ENCODE measurements around the gene PRRC2C.
"Not testable (repeated sequence)": the region's sequence is repeated elsewhere in the genome, so short reads cannot be mapped to it uniquely, and the experiment has no call there.

Gene PRRC2C

DNA sequence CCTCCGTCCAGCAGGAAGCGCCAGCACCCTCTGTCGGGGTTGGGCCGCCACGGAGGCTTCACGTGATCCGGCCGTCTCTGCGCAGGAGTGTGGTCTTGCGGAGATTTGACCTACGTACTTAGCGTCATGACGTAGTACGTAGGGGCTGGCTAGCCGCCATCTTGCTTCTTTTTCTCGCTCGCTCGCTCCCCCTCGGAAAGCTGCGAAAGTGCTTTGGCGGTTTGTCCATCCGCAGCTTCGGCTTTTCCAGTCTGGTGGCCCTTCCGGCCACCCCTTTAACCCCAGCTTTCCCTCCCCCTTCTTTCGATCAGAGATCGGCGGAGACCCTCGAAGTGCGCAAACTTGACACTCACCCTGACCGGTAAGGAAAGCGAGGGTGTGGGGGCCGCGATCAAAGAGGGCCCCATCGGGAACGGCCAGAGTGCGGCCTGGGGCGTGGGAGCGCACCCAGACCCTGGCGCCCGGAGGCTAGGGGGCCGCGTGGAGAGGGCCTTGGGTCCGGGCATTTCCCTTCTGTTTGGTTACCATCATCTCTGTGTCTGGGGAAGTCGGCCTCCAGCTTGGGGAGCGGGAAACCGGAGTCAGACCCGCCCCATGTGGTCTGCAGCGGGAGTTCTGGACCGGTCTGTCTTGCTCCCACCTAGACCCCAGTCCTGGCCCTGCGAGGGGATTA is at the start of gene PRRC2C:
Gene PRRC2C, plus strand, starts transcription at position 156 of the 673 bp plus-strand sequence. CDS start 26,559 bp downstream, outside the sequence.
- DNase-seq: peak; percentile 92

DNA sequence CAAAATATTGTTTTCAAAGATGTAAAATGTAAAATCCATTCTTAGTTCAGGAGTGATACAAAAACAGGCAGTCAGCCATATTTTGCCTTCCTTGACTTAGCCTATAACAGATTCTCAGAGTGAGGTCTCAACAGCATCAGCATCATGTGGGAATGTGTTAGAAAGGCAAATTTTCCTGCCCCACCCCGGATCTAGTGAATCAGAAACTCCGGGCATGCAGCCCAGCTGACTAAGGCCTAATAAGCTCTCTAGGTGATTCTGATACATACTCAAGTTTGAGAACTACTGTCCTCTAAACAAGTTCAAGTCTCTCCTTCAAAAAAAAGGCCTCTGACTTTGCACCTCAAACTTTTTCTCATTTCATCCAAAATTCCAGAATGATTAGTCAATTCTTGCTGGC is 46.9 kb upstream of the PRRC2C start:
- DNase-seq: no peak

DNA sequence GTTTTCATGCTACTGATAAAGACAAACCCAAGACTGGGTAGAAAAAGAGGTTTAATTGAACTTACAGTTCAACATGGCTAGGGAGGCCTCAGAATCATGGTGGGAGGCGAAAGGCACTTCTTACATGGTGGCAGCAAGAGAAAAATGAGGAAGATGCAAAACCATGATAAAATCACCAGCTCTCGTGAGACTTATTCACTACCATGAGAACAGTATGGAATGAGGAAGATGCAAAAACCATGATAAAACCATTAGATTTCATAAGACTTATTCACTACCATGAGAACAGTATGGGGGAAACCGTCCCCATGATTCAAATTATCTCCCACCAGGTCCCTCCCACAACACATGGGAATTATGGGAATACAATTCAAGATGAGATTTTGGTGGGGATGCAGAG is 45.1 kb upstream of the PRRC2C start:
- not testable (repeated sequence) for DNase-seq

DNA sequence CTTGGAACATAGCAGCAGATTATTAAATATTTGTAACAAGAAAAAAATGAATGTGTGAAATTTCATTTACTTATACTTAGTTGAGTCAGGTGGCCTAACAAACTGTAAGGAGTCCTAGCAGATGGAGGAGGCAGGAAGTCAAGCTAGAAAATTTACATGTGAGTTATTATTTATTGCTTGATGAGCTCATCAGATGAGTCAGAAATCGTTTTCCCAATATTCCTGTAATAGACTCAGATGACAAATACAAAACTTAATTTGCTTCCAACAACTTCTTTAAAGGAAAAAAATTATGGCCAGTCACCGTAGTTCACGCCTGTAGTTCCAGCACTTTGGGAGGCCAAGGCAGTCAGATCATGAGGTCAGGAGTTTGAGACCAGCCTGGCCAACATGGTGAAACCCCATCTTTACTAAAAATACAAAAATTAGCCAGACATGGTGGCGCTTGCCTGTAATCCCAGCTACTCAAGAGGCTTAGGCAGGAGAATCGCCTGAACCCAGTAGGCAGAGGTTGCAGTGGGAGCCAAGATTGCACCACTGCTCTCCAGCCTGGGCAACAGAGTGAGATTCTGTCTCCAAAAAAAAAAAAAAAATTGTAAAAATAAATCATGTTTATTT is 43.9 kb upstream of the PRRC2C start:
- DNase-seq: not testable (repeated sequence)

DNA sequence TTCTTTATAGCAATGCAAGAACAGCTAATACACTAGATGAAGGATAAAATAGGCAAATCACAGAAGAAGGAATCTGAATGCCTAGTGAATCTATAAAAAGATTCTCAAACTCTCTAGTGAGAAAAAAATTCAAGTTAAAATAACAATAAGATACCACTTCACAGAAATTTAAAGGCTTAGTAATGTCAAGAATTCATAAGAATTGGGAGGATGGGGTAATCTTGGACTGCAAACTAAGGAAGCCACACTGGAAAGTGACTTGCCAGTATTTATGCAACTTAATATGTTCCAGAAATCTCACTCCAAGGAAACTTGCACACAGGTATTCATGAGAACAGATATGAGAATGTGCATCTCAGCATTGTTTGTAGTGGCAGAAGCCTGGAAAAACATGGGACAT is 38.9 kb upstream of the PRRC2C start:
- no peak for DNase-seq

DNA sequence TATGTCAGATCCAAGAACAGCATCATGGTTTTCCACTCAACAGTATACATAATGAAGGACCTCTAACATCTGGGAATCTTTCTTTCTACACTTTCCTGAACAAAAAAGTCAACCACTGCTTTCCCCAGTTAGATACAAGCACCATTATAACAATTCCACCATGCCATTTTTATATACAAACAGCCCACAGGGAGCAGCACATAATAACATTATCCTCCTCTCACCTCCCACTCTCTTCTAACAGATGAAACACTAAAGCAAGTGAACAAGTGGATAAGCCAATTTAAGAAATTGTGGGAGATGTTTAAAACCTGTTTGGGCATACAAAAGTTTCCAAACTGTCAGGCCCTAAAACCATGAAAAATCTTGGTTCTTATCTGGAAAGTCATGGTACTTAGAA is 29.4 kb upstream of the PRRC2C start:
- DNase-seq: no peak

- DNase-seq: no peak
Observed at GRCh38 chr1:171457412-171457811, 27.9 kb upstream of the PRRC2C start.

DNA sequence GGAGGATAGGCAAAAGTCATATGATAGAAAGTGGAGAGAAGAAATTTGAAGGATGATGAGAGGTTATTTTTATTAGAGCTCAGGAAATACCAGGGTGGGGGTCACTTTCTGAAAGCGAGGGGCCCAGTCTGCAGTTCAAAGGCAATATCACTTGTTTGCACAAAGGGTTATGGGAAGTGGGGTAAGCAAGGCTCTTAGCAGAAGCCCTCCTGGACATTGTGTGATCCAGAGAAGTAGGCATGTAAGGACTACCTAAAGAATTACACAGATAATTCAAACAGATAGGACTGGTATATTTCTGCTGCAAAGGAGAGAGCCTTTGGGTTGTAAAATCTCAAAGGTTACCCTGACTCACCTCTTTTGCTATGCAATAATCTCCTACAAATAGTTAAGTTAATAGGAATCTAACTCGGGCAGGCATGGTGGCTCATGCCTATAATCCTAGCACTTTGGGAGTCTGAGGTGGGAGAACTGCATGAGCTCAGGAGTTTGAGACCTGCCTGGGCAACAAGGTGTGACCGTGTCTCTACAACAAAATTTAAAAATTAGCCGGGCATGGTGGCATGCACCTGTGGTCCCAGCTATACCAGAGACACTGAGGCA is 25.2 kb upstream of the PRRC2C start:
- no peak for DNase-seq

DNA sequence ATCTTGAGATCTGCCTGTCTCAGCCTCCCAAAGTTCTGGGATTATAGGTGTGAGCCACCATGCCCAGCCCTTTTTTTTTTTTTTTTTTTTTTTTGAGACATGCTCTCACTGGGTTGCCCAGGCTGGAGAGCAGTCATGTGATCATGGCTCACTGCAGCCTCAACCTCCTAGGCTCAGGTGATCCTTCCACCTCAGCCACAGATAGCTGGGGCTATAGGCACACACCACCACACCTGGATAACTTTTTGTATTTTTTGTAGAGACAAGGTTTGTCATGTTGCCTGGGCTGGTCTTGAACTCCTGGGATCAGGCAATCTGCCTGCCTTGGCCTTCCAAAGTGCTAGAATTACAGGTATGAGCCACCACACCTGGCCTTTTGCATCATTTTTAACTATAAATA is 17.7 kb upstream of the PRRC2C start:
- no peak for DNase-seq

GRCh38 chr1:171468120-171468750 is 17.1 kb upstream of the PRRC2C start:
- DNase-seq: no peak

- DNase-seq: no peak
Observed at GRCh38 chr1:171470726-171471125, 14.6 kb upstream of the PRRC2C start.

GRCh38 chr1:171472183-171472647 is 13.1 kb upstream of the PRRC2C start:
- no peak for DNase-seq

DNA sequence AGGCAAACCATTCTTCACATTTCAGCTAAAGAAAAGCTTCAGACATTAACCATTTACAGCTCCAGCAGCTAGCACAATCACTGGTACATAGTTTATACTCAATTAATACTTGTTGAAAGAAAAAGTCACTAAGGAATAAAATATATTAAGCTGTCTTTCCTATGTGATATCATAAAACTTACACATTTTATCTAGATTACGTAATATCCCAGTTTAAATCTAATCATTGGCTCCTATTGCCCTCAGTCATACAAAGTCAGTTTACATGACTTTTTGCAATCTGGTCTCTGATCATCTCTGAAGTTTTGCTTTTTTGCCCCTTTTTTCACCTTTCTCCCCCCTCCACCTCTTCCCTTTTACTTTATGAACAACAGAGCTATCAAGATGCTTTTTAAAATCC is 8.5 kb upstream of the PRRC2C start:
- no peak for DNase-seq

DNA sequence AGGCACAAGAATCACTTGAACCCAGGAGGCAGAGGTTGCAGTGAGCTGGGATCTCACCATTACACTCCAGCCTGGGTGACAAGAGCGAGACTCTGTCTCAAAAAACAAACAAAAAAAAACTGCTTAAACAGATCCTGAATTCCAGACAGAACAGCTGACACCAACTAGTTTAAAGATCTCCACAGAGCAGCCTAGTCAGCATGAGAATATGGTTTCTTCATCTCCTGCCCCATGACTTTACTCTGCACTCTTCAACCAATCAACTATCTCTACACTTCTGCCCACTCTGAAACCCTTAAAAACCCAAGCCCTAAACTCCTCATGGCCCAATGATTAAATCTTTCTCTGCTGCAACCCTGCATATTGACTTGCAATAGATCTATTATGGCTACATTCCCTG is 7.5 kb upstream of the PRRC2C start:
- DNase-seq: no peak

- DNase-seq: no peak
Observed at GRCh38 chr1:171480035-171480434, 5.3 kb upstream of the PRRC2C start.

DNA sequence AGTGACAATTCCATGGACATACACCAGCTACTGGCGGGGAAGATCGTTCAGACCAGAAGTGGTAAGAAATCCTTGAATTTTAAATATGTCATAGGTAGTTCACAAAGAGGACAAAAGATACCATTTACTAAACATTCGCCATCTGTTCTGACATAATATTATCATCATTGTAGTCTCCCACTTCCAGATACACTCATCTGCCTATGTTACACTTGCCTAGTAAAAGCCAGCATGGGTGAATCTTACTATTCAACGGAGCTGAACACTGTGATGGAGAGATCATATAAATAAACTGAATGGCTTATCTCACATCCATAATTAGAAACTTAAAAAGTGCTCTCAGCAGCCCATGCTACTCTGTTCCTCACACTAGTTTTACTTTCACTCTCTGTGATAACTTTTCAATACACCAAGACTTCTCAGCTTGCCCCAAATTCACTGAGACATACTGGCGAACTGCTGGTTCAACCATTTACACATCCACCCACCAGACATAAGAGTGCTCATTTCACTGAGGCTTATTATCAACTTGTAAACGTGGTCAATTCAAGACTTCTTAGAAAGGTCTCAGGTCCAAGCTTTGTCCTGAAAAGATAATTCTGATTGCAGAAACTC is 463 bp upstream of the PRRC2C start:
- no peak for DNase-seq

GRCh38 chr1:171486048-171486519 is 754 bp downstream of the PRRC2C start:
- DNase-seq: peak; percentile 71

GRCh38 chr1:171487038-171487437 is 1.7 kb downstream of the PRRC2C start:
- no peak for DNase-seq

GRCh38 chr1:171488190-171488929 is 3.0 kb downstream of the PRRC2C start:
- no peak for DNase-seq

GRCh38 chr1:171494076-171494475 is 8.7 kb downstream of the PRRC2C start:
- DNase-seq: no peak

DNA sequence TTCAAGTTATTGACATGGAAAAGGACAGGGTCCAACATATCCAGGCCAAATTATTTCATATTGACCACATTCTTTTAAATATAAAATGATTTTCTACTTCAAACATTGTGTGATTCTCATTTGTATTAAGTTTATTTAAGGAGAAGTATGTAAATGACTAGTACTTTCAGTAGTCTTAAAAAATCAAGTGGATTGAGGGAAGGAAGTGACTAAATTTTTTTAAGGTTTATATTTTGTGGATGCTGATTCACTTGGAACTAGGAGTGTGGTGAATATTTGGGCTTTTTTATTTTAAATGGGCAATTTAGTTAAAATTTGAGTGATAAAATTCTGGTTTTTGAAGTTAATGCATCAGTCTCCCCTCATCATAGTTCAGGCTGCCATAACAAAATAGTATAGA is 10.1 kb downstream of the PRRC2C start:
- no peak for DNase-seq

GRCh38 chr1:171500304-171500703 is 15.0 kb downstream of the PRRC2C start:
- no peak for DNase-seq

DNA sequence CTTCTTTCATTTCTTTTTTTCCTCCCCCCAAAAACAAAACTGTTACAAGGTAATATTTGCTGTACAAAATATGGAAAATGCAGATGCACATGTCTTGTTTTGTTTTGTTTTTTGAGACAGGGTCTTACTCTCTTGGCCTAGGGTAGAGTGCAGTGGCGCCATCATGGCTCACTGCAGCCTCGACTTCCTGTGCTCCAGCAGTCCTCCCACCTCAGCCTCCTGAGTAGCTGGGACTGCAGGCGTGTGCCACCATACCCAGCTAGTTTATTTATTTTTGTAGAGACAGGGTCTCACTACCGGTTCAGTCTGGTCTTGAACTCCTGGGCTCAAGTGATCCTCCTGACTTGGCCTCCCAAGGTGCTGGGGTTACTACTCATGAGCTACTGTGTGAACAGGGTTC is 15.5 kb downstream of the PRRC2C start:
- DNase-seq: no peak
